ENCODE data around the gene TP73.

The TP73 gene

DNA sequence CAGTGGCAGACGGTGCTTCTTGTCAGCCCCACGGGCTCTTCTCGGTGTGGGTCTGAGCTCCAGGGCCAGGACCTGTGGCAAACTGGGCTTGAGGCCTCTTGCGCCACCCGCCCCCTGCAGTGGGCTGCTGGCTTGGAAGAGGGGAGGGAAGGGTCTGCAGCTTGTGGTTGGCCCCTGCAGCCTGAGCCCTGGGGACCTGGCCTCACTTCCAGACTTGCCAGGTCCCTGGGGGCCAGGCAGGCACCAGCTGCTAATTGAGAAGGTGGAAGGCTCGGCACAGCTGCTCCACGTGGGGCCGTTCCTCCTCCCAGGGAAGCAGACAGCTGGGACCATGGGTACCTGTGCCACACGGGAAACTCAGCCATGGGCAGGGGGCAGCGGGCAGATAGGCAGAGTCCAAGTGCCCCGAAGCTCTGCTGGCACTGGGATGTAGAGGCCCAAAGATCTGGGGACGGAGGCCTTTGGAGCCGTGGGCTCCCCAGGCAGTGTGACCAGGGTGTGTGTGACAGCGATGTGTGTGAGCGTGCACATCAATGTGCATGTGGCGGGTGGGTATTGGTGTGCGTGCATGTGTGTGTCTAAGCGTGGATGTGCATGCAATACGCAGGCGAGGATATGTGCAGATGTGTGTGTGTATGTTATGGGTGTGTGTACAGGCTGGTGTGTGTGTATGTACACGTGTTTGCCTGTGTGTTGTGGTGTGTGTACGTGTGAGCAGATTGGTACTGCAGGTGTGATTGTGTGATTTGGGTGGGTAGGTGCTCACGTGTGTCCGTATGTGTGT, 39.3 kb downstream of the TP73 start:
- no peak for DNase-seq

GRCh38 chr1:3692598-3692997, 40.3 kb downstream of the TP73 start:
- no peak for DNase-seq

DNA sequence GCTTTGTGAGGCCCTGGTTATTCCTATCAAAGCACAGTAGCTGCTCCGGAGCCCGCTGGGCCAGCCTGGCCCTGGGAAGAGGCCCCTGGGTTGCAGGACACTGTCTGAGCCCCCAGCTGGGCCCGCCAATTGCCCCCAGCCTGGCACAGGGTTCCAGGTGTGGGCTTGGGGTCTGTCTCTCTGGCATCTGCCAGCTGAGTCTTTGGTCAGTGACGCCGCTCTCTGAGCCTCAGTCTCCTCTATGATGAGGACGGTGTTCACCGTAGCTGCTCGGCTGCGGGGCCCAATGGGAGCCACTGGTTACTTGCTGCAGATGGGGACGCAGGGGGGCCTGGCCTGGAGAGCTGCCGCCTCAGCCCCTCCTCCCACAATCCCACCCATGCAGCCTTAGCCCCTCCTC, 41.0 kb downstream of the TP73 start:
- DNase-seq = no peak

GRCh38 chr1:3695326-3696217, 43.3 kb downstream of the TP73 start:
- DNase-seq = peak; percentile 19

GRCh38 chr1:3696689-3697088, 44.4 kb downstream of the TP73 start:
- no peak for DNase-seq

DNA sequence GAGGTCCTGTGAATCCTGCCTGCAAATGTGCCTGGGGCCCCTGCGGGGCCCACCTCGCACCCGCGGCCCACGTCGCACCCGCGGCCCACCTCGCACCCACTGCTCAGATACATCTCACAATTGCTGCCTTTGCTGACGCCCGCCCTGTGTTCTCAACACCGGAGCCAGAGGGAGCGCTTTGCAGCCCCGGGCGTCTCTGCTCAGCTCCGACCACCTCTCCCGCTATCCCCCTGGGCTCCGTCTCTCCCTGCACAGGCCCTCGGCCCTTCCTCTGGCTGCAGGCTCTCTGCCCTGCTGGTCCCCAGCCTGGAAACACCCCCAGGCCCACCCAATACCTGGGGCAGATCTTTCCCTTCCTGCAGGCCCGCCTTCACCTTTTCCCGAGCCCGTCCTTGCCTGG, 44.8 kb downstream of the TP73 start:
- no peak for DNase-seq

DNA sequence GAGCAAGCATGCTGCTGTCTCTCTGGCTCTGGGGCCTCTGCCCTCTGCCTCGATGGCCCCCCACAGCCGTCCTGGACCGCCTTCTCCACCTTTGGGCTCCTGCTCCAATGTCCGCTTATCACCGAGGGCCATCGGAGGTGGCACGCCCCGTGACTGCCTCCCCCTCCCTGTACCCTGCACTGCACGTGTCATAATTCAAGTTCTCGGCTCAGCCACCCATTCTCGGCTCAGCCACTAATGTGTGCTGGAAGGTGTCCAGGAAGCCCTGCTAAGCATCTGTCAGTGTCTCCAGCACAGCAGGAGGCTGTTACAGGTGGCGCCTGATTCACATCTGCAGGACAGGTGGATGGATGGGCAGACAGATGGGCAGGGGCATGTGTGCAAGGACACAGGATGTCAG, 45.5 kb downstream of the TP73 start:
- DNase-seq = no peak

DNA sequence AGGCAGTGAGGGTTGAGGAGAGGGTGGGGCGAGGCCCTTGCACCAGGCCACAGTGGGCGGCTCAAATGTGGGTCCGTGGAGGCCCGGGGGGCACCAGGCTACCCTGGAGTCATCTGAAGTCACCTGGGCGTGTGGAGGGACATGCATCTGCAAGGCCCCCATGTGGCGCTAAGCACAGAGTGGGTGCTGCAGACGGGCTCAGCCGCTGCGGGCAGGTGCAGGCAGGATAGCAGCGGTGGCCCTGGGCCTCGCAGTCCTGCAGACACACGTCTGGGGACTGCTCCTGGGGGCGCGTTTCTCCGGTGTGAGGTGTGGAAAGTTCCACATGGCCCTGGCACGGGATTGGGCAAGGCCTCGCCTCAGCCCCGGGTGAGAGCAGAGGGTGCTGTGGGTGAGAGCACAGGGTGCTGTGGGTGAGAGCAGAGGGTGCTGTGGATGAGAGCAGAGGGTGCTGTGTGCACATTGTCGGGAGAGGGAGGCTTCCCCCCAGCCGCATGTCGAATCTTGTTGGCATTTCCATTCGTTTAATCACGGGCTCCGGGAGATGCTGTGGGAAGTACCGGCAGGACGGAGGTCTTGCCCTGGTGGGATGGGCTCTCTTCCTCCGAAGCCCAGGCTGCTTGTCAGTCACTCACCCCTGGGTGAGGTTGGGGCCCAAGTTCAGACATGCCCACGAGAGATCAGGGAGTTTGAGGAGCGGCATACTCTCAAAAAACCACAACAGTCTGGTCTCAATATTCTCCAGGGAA, 46.5 kb downstream of the TP73 start:
- no peak for DNase-seq

- DNase-seq = no peak
Measured at GRCh38 chr1:3699596-3699995, 47.3 kb downstream of the TP73 start.

GRCh38 chr1:3700631-3701030, 48.3 kb downstream of the TP73 start:
- no peak for DNase-seq

DNA sequence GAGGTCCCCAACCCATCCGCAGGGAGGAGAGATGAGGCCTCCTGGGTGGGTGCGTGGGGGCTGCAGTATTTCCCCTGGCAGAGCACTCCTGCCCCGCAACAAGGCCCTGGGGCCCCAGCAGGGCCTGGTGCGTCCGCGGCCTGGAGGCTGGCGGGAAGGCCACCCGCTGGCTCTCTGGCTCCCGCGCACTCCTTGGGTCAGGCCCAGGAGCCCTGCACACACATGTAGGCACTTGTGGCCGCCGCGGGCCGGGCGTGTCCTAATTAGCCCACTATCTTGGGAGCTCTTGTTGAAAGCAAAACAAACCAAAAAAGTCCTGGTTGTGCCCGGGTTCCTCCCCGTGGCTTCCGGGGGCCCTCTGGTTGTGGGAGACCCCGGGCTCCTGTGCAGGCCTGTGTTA, 50.2 kb downstream of the TP73 start:
- no peak for DNase-seq

GRCh38 chr1:3702990-3703728, 50.8 kb downstream of the TP73 start:
- no peak for DNase-seq

GRCh38 chr1:3703786-3704371, 51.6 kb downstream of the TP73 start:
- DNase-seq = no peak

GRCh38 chr1:3705341-3705950, 53.1 kb downstream of the TP73 start:
- DNase-seq = no peak

DNA sequence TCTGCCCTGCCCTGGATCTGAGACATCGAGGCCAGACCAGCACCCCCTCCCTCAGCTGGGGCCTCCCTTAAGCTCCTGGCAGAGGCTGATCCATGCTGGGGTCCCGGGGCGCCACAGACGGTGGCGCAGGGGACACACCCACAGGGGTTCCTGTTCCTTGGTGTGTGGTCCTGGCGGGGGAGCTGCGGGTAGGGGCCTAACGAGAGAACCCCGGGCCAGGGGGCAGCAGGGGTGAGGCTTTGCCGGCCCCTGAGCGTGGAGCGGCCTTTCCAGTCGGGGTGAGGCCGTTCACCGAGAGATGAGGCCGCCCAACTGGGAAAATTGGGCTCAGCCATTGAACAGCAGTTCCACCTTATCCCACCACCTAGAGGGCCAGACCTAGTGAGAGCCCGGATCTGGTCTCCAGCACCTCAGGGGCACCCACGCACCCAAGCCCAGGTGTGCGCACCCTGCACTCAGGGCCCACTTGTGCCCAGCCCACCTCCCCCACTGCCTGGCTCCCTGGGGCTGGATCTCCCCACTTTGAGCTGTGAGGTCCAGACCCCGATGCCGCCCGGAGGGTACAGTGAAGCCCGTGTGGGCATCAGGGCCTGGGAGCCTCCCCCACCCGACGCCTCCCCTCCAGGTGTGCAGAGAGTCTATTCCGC, 54.5 kb downstream of the TP73 start:
- DNase-seq = no peak

- no peak for DNase-seq
Measured at GRCh38 chr1:3707298-3707938, 55.1 kb downstream of the TP73 start.

DNA sequence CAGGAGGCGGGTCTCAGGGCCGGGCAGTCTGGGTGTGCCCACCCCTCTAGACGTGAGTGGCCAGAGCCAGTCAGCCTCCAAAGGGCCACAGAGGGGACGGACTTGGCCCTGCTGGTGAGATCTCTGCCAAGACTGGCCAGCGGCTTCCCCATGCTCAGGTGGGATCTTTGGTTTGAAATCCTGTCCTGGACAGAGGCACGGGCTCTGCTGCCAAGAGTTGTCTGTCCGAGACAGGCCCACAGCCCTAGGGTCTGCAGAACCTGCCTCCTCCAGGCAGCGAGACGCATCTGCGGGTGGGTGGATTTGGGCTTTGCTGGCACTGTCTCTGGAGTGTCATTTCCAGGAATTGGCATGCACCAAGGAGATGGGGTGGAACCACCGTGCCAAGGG, 55.6 kb downstream of the TP73 start:
- no peak for DNase-seq

GRCh38 chr1:3708791-3709190, 56.5 kb downstream of the TP73 start:
- DNase-seq = no peak

DNA sequence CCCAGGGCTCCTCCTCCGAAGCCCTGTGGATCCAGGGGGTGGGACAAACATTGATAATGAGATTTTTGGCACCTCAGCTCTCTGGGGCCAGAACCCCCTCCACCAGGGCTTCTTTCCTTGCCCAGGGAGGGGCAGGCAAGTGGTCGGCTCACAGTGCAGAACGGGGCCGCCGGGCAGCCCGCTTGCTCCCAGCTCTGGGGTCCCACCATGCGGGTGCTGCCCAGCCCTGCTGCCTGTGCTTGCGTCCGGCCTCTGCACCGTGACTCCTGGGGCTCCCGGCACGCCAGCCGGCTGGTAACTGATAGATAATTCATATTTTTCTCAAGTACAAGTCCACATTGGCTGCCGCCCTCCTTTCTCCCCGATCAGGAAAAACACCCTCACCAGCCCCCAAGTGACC, 57.9 kb downstream of the TP73 start:
- DNase-seq = no peak

GRCh38 chr1:3711381-3711779, 59.1 kb downstream of the TP73 start:
- no peak for DNase-seq

All from activated T-cell treated with anti-CD3 and anti-CD28 coated beads for 4 hours (primary cell).